Dermis blood vessel endothelial cell (primary cell): Measurements from ENCODE around the gene MAML3. TPM values are rescaled to one million over a fixed set of nuclear protein-coding genes. Genes with fewer than 3 reads are reported as not detected.

ENCODE experiments used
- DNase-seq: peaks from one replicate; pipeline ENCODE4 v3.0.0; 2010
- total RNA-seq: library from RNA; depleted of rRNA; stranded (reverse); fragments of >200 nt; gene quantifications from 2 replicates; pipeline ENCODE4 v1.2.3, GENCODE V29; 2014

The MAML3 gene
- total RNA-seq, 1 donor from 2014 or later: 5.6 TPM

DNA sequence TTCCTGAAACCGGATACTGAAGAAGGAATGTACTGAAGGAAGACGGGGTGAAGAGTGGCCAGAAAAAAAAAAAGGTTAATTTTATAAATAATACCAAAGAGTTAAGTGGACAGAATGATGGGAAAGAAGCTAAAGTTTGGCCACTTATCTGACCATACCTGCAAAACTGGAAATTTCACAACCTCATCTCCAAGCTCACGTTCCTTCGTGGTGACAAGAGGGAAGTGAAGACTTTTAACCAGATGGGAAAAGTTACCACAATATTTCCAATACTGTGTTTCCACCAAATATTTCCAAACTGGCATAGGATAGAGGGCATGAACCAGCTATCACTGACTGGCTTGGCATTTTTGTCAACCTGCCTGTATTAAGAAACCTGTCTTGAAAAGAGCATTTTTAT lies 56.4 kb downstream of the MAML3 start:
- no peak for DNase-seq

DNA sequence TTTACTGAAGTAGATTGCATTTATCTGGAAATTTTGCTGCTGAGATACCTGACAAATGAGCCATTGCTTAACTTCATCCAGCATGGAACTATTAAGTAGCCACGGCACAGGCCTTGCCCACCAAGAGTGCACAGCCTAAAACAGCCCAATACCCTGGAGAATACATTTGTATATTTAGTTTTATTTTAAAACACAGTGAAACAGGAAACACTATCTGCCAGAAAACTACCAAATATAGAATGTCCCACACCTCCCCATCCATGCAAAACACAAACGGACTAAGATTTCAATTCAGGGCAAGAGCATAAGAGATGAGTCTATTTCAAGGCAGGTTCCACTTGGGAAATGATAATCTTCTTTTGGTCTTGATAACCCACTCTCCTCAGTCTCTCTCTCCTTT lies 57.1 kb downstream of the MAML3 start:
- DNase-seq: peak; percentile 36

DNA sequence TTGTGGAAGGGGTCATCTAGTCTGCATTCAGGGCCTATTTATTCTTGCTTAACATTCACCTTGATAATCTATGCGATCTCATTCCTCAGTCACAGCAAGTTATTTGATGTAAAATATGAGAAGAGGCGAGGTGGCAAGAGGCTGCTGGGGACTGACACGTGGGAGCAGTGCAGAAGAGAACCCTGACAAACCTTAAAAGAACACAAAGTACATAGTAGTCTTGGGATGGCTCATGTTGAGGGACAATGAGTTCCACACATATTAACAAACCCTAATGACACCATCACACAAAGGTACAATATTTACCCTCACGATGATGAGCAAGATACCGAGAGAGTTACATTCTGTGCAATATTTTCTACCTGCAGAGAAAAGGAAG lies 57.5 kb downstream of the MAML3 start:
- no peak for DNase-seq

DNA sequence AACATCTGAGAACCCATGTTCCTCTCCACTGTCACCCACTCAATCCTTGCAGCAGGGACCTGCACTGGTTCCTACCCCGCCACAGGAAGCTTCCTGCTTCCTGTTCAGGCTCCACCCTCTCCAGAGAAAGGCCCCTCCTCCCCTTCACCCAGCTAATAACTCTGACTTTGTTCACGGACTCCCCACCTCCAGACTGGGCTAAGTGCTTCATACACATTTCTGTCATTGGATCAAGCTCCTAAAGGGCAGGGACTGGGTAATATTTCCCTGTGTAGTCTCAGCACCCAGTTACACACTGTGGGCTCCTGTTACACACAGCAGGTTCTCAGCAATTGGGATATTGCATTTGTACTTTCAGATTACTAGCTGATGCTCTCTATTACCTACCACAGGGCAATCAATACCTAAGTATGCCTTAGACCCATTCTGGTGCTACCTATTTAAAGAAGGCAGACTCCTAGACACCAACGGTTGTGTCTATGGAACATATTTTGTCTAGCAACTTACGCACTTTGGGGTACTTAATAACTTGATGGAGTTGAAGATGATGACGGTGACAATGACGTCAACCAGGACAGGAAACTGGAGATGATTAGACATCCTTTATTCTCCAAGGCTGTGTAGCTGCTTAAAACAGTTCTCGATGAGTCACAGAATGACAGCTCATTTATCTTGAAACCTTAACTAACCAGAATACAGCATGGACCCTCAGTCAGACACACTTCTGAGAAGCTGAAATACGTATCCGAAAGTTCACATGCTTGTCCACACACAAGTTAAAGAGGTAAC lies 58.1 kb downstream of the MAML3 start:
- DNase-seq: peak; percentile 98

DNA sequence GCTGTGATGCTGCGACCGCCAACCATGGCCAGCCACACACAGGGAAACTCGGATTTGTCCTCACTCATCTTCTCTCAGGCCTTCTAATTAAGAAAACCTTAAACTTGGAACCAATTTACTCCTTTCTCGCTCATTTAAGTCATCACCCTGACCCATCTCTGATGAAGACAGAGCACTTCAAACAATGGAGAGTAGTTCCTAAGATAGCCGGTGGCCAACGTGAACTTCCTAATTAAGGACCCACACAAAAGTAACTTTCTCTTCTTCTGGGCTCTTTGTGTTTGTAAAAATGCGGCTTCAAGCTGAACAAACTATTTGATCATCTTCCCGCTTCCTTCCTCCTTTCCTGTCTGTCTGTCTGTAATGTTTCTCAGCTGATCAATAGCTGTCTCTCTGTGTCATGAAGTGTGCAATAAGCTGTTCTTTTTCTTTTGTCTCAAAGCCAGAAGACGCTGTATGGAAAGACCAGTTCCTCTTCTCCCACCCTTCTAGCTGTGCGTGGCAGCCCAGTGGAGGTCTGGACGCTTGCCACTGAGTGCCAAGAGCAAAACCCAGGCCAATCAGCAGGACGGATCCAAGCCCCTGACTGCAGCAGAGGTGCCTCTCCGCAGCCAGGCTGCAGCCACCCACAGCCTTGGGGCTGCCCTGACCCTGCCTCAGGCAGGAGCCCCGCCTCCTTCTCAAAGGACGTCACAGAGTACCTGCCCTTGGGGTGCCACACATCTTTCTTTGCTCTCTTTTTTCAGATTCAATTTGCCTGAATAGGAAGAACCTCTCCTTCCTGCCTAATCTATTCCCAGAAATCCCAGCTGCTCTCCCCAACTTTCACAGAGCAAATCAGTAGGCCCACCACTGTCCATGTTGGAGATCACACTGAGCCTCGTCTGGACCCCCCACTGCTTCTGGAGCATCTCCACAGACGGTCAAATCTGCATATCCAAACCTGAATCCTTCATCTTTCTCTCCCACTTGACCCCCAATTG lies 59.3 kb downstream of the MAML3 start:
- DNase-seq: peak; percentile 80

DNA sequence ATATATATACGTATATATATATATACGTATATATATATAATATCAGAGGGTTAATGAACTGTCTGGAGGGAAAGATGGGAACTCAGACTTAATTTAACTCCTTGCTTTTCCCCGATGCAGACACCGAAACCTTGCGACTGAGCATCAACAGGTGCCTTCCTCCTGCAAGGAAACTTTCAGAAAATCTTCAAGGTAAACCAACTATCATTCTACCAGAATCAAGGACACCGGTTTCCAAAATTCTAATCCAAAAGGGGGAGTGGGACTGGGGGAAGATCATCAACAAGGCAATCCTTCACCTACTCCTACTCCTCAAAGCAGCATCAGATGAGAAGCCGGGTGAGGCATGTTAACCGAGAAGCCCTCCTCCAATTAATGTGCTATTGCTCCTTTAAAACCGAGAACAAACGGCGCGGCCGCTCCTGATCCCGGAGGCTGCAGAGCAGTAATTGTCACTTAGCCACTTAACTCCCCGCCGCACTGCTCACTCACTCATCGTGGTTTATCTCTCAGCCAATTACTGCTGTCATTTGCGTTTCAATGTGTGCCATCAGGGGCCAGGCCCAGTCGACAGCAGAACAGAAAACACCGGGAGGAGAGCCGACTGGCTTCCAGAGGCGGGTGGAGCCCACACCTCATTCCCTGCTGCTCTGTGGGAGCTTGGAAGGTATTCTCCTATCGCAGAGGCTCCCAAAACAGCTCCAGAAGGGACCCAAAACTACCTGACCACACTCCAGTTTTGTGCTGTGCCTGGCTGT lies 61.7 kb downstream of the MAML3 start:
- peak; percentile 48 for DNase-seq

DNA sequence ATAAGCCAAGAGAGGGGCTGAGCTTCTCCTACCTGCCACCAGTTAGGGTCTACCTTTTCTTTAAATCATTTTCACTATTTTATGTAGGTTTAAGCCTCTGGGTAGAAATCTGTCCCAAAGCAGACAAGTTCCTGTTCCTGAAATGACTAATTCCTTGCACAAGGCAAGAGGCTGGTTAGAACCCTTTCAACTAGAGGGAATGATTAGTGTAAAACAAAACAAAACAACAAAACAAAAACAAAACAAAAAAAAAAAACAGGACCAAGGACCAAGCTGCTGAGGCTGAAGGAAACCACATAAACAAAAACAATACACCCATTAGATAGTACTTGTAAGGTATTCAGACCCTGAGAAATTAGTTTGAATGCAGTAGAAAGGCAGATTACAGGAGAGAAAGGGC lies 62.7 kb downstream of the MAML3 start:
- DNase-seq: peak; percentile 49

DNA sequence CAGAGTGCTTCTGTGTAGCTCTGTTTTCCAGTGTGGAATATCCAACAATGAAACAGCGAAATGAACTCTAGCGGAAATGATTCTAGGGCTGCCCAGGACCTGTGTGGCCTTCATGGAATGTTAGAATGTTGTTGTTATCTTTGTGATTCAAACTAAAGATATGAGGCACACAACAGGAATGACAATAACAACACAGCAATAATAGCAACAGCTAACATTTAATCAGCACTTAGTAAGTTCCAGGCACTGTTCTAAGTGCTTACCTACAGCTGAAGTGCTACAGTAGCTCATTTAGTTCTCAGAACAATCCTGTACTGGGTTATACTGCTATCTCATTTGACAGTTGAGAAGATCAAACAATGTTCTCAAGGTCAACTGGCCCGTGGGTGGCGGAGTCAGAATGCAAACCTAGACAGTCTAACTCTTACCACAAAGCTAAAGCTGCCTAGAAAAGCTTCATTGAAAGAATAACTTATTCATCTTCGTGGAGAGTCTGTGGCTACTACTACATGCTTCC lies 63.7 kb downstream of the MAML3 start:
- peak; percentile 86 for DNase-seq

DNA sequence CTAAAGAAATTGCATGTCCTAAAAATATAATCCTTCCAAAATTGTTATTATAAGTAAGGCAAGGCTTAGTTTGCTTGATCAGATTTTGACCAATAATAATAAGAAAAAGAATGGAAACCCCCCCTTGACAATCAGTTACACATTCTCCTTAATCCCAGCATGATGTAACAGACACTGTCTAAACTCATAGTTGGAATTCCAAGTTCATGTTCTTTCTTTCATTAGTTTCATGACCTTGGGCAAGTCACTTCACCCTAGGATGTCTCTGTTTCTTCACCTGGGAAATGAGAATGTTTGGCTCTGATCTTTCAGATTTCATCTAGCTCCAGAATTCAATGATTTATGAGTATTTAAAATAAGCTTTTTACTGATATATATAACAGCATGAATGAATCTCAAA lies 64.8 kb downstream of the MAML3 start:
- no peak for DNase-seq

DNA sequence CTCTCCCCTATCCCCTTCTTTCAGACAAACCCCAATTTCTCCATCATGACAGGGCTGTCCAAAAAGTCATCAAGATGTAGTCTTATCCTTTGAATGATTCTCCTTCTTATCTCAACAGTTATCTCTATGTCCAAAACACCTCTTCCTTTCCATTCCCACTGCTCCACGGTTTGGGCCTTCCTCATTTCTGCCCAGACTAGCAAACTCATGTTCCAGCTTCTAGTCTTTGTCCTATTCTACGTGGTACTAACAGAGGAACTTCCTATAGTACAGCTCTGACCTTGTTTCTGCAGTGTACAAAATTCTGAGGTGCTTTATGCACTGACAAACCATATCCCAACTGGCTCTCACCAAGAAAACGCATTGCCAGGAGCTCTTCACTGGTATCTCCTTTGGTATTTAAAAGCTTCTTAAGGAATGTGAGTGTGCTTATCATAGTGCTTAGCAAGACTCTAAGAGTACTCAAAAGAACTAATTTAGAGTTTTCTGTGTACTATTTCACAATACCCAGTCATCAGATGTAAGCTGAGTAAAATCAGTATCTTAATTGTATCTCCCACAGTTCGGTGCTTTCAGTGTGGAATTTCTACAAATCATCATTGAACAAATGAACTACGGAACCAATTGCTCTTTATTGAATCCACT lies 65.5 kb downstream of the MAML3 start:
- no peak for DNase-seq

DNA sequence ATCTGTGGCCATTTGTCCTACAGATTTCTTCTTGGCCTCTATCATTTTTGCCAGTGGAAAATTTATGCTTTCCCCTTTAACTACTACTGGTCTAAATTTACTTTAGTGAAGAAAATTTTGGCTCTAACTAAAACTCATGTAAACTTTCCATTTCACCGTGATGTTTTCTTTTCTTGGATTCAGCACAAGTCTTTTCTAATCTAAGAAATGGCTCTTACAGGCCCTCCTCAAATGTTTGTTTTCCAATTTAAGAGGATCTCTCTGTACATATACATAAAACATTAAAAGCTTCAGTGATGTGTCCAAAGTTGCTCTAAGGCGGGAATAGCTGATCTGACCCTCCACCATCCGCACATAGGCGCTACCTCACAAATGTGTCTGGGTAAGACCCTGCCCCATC lies 68.1 kb downstream of the MAML3 start:
- no peak for DNase-seq

DNA sequence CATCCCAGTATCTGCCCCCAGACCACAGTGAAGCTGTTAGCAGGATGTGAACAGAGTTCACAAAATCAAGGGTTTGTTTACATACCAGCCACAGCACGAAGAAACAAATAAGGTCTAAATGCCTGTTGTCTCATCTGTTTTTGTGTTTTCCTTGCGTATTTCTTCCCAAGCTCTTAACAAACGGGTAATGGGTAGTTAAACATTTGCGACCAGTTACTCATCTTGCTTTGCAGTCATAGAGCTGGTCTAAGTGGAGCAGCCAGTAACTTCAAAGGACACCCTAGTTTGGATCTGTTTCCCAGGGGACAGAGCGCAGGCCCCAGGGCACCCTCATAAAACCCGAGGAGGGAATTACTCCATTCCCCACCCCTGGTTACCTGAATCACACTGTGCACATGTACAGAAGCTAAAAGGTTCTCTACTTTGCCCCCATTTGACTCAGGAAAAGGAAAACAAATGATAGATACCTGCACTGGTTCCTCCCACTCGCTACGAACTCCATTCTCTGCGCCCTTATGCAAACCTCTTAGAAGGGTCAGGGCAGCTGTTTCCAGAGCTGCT lies 68.8 kb downstream of the MAML3 start:
- no peak for DNase-seq

DNA sequence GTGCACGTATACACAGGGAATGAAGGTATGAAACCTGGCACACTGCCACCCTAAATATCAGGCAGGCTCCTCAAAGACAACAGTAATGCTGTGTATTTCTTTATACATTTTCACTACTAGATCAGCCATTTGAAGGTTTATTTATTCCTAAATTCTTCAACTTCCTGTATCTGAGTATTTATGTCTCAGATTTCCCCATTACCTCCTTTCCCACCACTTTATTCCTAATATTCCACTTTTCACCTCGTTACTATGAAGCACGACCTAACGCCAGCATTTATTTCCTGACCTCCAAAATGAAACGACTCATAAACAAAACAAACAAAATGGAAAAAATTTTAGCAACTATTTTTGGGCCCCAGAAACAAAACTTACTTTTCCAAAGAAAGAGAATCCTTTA lies 69.6 kb downstream of the MAML3 start:
- no peak for DNase-seq

DNA sequence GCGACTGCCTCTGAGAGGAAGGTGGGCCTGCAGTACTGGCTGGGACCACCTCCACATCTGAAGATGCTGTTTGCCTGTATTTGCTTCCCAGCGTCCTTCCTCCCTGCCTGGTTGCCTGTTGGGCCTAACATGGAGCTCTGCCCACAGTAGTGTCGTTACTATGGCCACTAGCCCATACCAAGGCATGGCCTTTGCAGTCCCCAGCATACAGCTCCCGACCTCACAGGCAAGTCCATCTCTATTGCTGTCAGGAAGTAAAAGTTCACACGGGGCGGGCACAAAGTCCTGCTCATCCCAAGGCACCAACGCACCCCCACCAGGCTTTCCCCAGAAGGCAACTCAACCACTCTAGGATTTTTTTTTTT lies 71.6 kb downstream of the MAML3 start:
- DNase-seq: no peak

DNA sequence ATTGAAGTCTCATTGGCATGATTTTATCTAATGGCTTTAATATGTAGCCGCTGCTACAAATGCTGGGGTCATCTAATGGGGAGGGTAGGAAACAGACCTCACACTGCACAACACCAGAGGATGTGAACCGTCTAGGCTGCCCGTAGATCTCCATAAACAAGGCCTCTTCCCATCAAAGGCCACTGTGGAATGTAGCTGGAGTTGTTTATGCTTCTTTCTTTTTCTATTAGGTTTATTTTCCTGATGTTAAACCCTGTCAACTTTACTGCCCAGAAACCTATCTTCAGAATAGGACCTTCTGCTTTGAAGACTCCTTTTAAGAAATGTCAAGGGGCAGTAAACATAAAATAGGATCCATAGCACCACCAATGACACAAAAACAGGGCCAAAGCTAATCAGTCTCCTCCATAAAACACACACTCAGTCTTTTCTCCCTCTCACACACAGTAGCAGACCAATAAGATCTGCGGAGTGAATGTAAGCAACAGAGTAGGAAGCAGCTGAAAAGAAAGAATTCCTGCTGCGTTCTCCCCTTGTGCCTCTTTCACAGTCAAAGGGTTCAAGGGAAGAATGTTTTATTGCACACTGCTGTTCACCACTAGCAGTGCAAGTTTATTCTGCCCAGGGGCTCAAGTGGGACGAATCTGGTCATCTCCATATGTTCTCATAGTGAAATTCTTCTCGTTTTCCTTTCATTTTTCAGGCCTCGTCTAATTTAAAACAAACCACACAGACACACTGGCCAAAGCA lies 72.2 kb downstream of the MAML3 start:
- peak; percentile 42 for DNase-seq

DNA sequence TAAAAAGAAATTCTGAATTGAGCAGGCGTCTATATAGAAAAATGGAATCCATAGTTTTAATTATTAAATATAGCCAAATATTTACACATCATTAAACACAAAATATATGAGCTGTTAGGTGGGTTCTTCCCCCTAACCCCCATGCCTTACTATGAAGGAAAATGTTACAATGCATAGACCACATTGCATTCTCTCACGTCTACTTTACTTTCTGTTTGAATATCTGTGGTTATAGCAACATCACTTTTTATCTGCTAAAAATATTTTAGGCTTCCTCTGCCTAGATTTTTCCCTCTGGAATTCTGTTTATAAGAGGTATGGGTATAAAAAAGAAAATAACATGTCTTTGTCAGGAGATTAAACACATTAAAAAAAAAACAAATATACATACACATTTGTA lies 73.1 kb downstream of the MAML3 start:
- no peak for DNase-seq

DNA sequence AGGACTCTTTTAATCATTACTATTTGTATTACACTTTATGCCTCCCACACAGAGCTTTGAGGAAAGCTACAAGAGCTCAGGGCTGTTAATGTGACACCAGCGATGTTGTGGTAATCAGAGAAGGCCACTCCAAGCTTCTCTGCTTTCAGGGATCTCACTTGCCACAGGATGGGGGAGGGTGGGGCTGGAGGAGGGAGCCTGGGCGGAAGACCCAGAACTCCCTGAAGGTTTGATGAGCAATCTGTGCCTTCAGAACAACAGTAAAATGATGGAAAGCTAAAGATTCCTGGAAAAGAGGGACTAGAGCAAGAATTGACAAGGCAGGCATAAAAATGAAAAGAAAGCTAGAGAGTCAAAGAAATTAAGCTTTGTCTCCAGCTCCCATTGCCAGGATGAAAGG lies 75.6 kb downstream of the MAML3 start:
- DNase-seq: no peak

DNA sequence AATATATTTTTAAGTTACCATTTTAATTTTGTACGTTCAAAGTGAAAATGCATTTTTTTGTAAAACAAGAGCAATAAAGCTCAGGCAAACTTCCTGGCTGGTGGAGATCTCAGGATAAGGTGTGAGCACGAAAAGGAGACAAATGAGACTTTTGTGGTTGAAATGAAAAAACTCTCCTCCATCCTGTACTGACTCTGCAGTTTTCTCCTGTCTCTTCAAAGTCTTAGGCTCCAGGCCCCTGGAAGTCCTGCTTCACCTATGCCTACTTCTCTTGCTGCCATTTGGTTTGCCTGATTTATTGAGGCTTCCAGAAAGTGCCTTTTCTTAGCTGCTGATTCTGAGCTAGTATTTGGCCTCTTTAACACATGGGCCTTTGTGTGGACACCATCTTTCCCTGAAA lies 77.7 kb downstream of the MAML3 start:
- no peak for DNase-seq

DNA sequence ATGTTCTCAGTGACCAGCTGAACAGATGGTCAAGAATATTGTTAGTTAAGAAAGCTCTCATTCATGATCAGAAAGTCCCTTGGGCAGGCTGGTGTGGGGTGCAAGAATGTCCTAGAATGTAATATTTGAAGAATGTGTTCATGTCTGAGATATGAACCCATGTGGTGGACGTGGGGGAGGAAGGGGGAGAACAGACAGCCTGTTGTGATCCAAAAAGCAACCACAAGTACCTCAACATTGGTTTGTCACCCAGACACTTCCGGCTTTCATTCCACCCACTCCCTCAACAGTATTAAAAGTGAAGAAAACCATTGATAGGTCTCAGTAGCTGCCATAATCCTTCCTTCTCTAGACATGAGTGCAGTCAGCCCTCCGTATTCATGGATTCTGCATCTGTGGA lies 82.2 kb downstream of the MAML3 start:
- DNase-seq: no peak

DNA sequence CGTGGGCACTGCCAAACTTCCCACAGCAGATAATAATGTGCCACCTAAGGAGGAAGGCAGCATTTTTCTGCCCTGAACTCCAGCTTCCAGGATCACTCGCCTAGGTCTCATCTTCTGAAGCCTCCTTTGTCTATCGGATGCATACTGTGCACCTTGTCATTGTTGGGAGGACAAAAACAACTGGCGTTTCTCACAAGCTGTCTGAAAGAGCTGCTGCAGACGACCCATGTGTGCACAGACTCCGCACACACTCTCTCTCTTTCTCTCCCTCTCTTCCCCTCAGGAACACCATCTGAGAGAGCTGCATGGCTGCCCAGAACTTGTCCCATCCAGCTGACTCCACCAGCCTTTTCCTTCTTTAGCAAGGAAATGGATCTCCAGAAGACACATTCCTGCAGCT lies 83.0 kb downstream of the MAML3 start:
- DNase-seq: no peak

DNA sequence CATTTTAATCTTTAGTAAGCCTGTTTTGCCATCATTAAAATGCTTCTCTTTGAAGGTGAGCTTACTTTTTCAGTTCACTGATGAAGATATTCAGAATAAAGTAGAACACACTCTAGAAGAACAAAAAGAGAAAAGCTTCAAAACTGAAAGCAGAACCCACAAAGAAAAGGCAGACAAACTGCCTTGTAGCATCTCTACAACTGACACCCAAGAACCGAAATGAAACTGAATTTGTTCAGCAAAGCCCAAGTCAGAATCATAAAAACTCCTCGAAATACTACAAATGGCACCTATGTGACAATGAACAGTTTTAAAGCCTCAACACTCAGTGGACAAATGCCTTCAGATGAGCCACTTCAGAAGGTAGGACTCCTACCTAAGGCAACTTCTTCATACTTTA lies 83.6 kb downstream of the MAML3 start:
- no peak for DNase-seq
